ENCODE measurements around the gene DPEP2. TPM values are rescaled to one million over a fixed set of nuclear protein-coding genes. Genes with fewer than 3 reads are reported as not detected.

DPEP2 gene
- total and polyA plus RNA-seq, 2 of the 13 experiments (the other 11 are each of a cell fraction or from before 2014, with no cell fraction given): 0.18 TPM; not detected in 1

GRCh38 chr16:67968400-67969253 is 30.7 kb downstream of the DPEP2 start, which contains the start of gene SLC12A4 (continued):
- TF ChIP-seq BATF2 (CRISPR knock-in tag; IDR thresholded peaks at IDR 0.05) (0 out of 2 replicates have a peak, but pooled peaks have one; percentile 22), MIXL1 (CRISPR knock-in tag; IDR thresholded peaks at IDR 0.05) (no peak; the same call in 1 of the 2 replicates), CREM (IDR thresholded peaks at IDR 0.05) (no peak), CREM (CRISPR knock-in tag; IDR thresholded peaks at IDR 0.05) (no peak), ZNF607 (CRISPR knock-in tag; IDR thresholded peaks at IDR 0.05; ENCODE audit: borderline replicate concordance) (peak; percentile 6), KMT2B (CRISPR knock-in tag; IDR thresholded peaks at IDR 0.05) (peak; percentile 33; the same call in 1 of the 2 replicates), AGO1 (IDR thresholded peaks at IDR 0.05; ENCODE audit: low read depth, low read length, poor library complexity, severe bottlenecking) (no peak), ZBTB46 (CRISPR knock-in tag; IDR thresholded peaks at IDR 0.05; ENCODE audit: borderline replicate concordance) (no peak), CC2D1A (CRISPR knock-in tag; IDR thresholded peaks at IDR 0.05) (peak; percentile 86; the same call in 1 of the 2 replicates), ZNF501 (CRISPR knock-in tag; IDR thresholded peaks at IDR 0.05) (peak; percentile 92), ZBTB20 (CRISPR knock-in tag; IDR thresholded peaks at IDR 0.05; ENCODE audit: borderline replicate concordance, low read depth) (no peak), NKX3-1 (CRISPR knock-in tag; IDR thresholded peaks at IDR 0.05) (no peak; the same call in 1 of the 2 replicates), MXD3 (CRISPR knock-in tag; IDR thresholded peaks at IDR 0.05) (peak; percentile 65; the same call in 1 of the 2 replicates), LCORL (IDR thresholded peaks at IDR 0.05) (no peak), LCORL (CRISPR knock-in tag; IDR thresholded peaks at IDR 0.05) (peak; percentile 55), FOXO1 (CRISPR knock-in tag; IDR thresholded peaks at IDR 0.05) (no peak), ZNF724P (CRISPR knock-in tag; IDR thresholded peaks at IDR 0.05; ENCODE audit: borderline replicate concordance) (peak; percentile 89), ZSCAN31 (CRISPR knock-in tag; IDR thresholded peaks at IDR 0.05; ENCODE audit: low read depth) (no peak), ZBTB49 (CRISPR knock-in tag; IDR thresholded peaks at IDR 0.05; ENCODE audit: borderline replicate concordance) (no peak), ZNF180 (CRISPR knock-in tag; IDR thresholded peaks at IDR 0.05; ENCODE audit: borderline replicate concordance, low read depth) (no peak), GATA4 (IDR thresholded peaks at IDR 0.05; ENCODE audit: borderline replicate concordance, low read depth) (no peak), MLX (CRISPR knock-in tag; IDR thresholded peaks at IDR 0.05) (0 out of 2 replicates have a peak, but pooled peaks have one; percentile 32), CEBPG (CRISPR knock-in tag; IDR thresholded peaks at IDR 0.05) (peak; percentile 27)

Data from HepG2 (cell line).